Bronchial epithelial cell (primary cell): ENCODE data around the gene KRT81. TPM values are rescaled to one million over a fixed set of nuclear protein-coding genes. Genes with fewer than 3 reads are reported as not detected.

Experiments
- DNase-seq: peaks from one replicate; pipeline ENCODE4 v3.0.0-alpha.2; 2010; ENCODE audit warnings: low read depth
- FAIRE-seq: peaks from 2 replicates; lab custom pipeline; 2011; peaks lifted over from hg19 to GRCh38; lab: Jason Lieb, UNC
- H3K27me3 ChIP-seq: 2 replicates; pipeline ENCODE4 v1.5.1; 2011; ENCODE audit warnings: low read length; ENCODE audit not compliant: control insufficient read depth, insufficient read depth
- H3K36me3 ChIP-seq: 2 replicates; pipeline ENCODE4 v1.5.1; 2011; ENCODE audit warnings: low read length; ENCODE audit not compliant: control insufficient read depth, insufficient read depth
- H3K4me3 ChIP-seq: 2 replicates; pipeline ENCODE4 v1.5.1; 2011; ENCODE audit warnings: mild to moderate bottlenecking, low read depth, low read length, control low read depth
- CTCF ChIP-seq: IDR thresholded peaks from 2 replicates; pipeline ENCODE4 v1.5.1; 2011; ENCODE audit warnings: mild to moderate bottlenecking, moderate library complexity, low read length, control low read depth, inconsistent platforms; ENCODE audit not compliant: insufficient read depth, severe bottlenecking
- total RNA-seq: library from RNA; depleted of rRNA; stranded (reverse); fragments of >200 nt; gene quantifications from 2 replicates; pipeline ENCODE4 v1.2.1, GENCODE V29; 2014

Gene KRT81
- total RNA-seq, 1 donor from 2014 or later: 0.26 TPM

DNA sequence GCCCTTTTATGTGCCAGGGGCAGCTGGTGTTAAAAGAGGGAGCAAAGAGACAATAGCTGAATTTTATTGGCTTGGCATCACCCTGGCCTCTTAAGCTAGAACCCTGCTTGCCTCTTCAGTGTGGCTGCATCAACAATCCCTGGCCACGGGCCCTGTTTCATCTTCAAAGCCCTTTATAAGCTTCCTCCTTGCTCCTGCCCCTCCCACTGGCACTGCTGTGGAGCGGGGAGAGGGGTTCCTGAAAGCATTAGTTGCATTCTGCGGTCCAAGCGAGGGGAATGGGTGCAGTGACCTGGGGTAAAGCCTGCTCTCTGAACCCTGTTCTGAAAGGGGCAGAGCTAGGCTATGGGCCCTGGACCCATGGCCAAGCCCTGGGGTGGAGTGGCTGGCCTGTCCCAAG lies 30.1 kb upstream of the KRT81 start:
- TF ChIP-seq CTCF: no peak

GRCh38 chr12:52320784-52321400 lies 29.6 kb upstream of the KRT81 start, which contains the start of gene KRT83:
KRT83 (minus strand) TSS chr12:52321398; CDS start chr12:52321335, 63 bp downstream.
- Histone ChIP-seq H3K36me3 (no peaks in the 10 kb centered on the region), H3K4me3 (no peak within 1 kb of the TSS), H3K27me3 (peaks cover 5% of the 10 kb centered on the region)
- FAIRE-seq: no peak
- TF ChIP-seq CTCF: no peak
- no peak for DNase-seq

More for the DNA sequence above, 30.1 kb upstream of the KRT81 start:
- Histone ChIP-seq H3K27me3 (peaks cover 5% of the 10 kb centered on the region), H3K4me3 (no peak overlapping the region), H3K36me3 (no peaks in the 10 kb centered on the region)
- FAIRE-seq (no peak), DNase-seq (no peak)

GRCh38 chr12:52319097-52319496 lies 27.8 kb upstream of the KRT81 start:
- FAIRE-seq (no peak), DNase-seq (no peak)
- Histone ChIP-seq H3K27me3 (peaks cover 5% of the 10 kb centered on the region), H3K36me3 (no peaks in the 10 kb centered on the region), H3K4me3 (no peak overlapping the region)
- peak; percentile 35 for TF ChIP-seq CTCF

DNA sequence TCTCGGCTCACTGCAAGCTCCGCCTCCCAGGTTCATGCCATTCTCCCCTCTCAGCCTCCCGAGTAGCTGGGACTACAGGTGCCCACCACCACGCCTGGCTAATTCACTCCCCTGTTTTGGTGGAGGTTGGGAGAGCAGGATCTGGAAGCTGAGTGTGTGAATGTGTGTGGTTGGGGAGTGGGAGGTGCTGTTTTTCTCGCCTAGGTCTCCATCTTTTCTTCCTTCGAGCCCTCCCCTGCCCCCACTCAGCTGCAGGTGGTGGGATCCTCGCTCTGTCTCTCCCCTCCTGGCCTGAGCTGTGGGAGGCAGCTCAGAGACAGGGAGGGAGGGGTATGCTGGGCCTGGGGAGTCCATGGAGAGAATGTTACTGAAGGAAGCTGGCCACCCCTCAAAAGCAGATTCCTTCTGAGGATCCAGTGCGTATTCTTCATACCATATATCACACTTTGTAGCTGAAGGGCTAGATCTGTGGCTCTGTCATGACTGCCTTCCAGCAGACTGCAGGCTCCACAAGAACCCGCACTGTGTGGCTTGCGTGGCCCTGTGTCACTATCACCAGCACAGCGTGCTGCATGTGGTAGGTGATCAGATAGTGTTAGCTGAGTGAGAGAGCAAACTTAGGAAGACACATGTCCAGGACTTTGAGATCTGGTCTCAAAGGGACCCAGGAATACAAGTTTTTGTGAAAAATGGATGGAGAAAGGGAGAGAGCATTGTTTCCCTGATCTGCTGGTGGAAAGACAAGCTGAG lies 27.1 kb upstream of the KRT81 start:
- peak; percentile 86 for FAIRE-seq

GRCh38 chr12:52317468-52318052 lies 26.2 kb upstream of the KRT81 start:
- no peak for FAIRE-seq

More for the DNA sequence above, 27.1 kb upstream of the KRT81 start:
- no peak overlapping the region for H3K4me3 ChIP-seq
- H3K27me3 ChIP-seq: peaks cover 5% of the 10 kb centered on the region
- TF ChIP-seq CTCF: no peak
- no peak for DNase-seq
- no peaks in the 10 kb centered on the region for H3K36me3 ChIP-seq

More at GRCh38 chr12:52317468-52318052, 26.2 kb upstream of the KRT81 start:
- Histone ChIP-seq H3K4me3 (no peak overlapping the region), H3K27me3 (peaks cover 5% of the 10 kb centered on the region), H3K36me3 (no peaks in the 10 kb centered on the region)
- no peak for DNase-seq
- TF ChIP-seq CTCF: no peak
